ENCODE results near the gene HAUS3. TPM values are rescaled to one million over a fixed set of nuclear protein-coding genes. Genes with fewer than 3 reads are reported as not detected.
"Not testable (repeated sequence)": the region's sequence is repeated elsewhere in the genome, so short reads cannot be mapped to it uniquely, and the experiment has no call there.

The HAUS3 gene
- polyA plus RNA-seq, 1 donor: 25.9 TPM

- DNase-seq: no peak
These were observed 10.0 kb upstream of the HAUS3 start for GRCh38 chr4:2251795-2252529.

- no peak for DNase-seq
These were observed 9.3 kb upstream of the HAUS3 start for GRCh38 chr4:2251073-2251794.

- DNase-seq: no peak
These were observed 8.6 kb upstream of the HAUS3 start for GRCh38 chr4:2250357-2251072.

GRCh38 chr4:2249526-2250356 is 7.8 kb upstream of the HAUS3 start:
- DNase-seq: no peak

- DNase-seq: no peak
These were observed 6.9 kb upstream of the HAUS3 start for GRCh38 chr4:2248821-2249261.

- no peak for DNase-seq
These were observed 6.3 kb upstream of the HAUS3 start for GRCh38 chr4:2248044-2248780.

GRCh38 chr4:2247128-2248043 is 5.5 kb upstream of the HAUS3 start:
- DNase-seq: no peak

- DNase-seq: no peak
These were observed 4.6 kb upstream of the HAUS3 start for GRCh38 chr4:2246384-2247127.

GRCh38 chr4:2245787-2246275 is 3.9 kb upstream of the HAUS3 start:
- no peak for DNase-seq

GRCh38 chr4:2245057-2245786 is 3.3 kb upstream of the HAUS3 start:
- DNase-seq: no peak

- peak; percentile 38 for DNase-seq
These were observed 1.9 kb upstream of the HAUS3 start for GRCh38 chr4:2243681-2244380.

GRCh38 chr4:2241003-2241402 is 918 bp downstream of the HAUS3 start:
- no peak for DNase-seq

GRCh38 chr4:2236944-2237666 is 4.8 kb downstream of the HAUS3 start:
- DNase-seq: no peak

GRCh38 chr4:2231082-2231481 is 10.8 kb downstream of the HAUS3 start:
- DNase-seq: no peak

GRCh38 chr4:2226261-2226660 is 15.7 kb downstream of the HAUS3 start:
- DNase-seq: no peak

- DNase-seq: no peak
These were observed 19.1 kb downstream of the HAUS3 start for GRCh38 chr4:2222838-2223237.

- not testable (repeated sequence) for DNase-seq
These were observed 20.5 kb downstream of the HAUS3 start for GRCh38 chr4:2221378-2221777.
